ENCODE measurements around the gene PRPF40B. TPM values are rescaled to one million over a fixed set of nuclear protein-coding genes. Genes with fewer than 3 reads are reported as not detected.

PRPF40B gene
- total and polyA plus RNA-seq, 11 donors: 12.0 to 25.5 (median 20.9) TPM

DNA sequence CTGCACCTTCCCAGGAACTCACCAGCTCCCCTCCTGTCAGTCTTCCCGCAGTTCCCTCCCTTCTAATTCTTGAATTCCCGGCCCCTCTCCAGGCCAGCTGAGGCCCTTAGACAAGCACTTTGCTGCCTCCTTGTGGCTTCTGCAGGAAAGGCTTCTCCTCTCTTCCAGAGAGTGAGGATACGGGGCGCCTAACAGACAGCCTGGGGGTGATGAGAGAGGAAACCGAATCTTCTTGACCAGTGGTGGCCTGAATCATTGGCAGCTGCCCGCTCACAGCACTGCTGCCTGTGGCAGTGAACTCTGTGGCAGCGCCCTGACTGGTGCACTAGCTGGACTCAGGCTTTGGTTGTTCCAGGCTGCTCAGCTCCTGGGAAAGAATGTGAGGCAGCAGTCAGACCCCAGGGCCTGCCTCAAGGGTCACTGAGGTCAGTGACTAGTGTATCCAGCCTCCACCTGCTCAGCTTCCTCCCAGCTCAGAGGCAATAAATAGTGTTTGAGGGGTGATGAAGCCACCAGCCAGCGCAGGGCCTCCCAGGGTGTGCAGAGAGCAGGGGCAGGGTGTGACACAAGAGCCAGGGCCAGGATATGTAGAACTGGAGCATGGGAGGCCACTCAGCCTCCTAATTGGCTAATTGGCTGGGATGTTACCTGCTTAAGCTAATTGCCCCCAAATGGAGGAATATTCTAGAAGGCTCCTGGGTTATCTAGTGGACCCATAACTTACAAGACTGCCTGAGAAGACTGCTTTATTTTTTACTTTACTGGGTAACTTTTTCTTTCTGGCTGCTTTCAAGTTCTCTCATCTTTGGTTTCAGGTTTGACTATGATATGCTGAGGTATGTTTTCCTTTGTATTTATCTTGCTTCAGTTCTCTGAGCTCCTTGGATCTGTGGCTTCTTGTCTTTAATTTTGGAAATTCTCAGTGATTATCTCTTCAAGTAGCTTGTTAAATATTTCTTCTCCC lies 42.5 kb upstream of the PRPF40B start:
- intact Hi-C loops (cut with DNase I): loop anchor here in 8 of 10 donors (1.0 to 5.0 kb wide), 7 partner anchors 27 to 224 kb away; partner anchors contain the start of genes PRPF40B (in 2 of the 8) and SPATS2 (in 1 of the 8)
- H3K27ac ChIP-seq: peak overlapping the region in 9 of 12 donors; percentile 16 to 77 (median 36)
- WGBS, 4 donors: 20 to 35% (median 27%) methylated on average over 8 of the region's 8 CpGs

DNA sequence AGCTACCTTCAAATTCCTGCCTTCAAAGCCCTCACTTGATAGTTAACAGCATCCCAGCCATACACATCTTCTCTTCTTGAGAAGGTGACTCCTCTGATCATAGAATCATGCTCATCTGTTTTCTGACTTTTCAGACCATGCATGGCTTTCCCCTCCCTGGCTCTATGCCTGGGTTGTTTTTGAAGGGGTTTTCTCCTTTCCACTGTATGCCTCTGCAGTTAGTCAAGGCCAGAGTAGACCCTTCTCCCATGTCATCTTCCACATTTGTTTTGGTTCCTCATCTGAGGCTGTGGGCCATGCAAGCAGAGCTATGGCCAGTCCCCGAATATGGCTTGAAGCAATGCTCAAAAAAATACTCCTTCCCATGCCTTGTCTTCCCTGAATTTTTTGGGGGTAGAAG lies 41.2 kb upstream of the PRPF40B start:
- Histone ChIP-seq H3K4me1 (peaks cover 0 to 62% (median 30%) of the 10 kb centered on the region in 12 donors), H3K27ac (peak overlapping the region in 6 of 12 donors; percentile 3 to 77 (median 41))

More for the DNA sequence above, 42.5 kb upstream of the PRPF40B start:
- Histone ChIP-seq H3K36me3 (peaks cover 0 to 4% (median 0%) of the 10 kb centered on the region in 9 donors), H3K4me1 (peaks cover 0 to 57% (median 30%) of the 10 kb centered on the region in 12 donors), H3K9me3 (no peaks in the 10 kb centered on the region), H3K27me3 (no peaks in the 10 kb centered on the region), H3K4me3 (no peak overlapping the region)
- DNase-seq (peak in 4 of 5 donors; percentile 76 to 83 (median 80)), ATAC-seq (peak; percentile 68 to 80 (median 79))
- no peak for TF ChIP-seq POLR2A (IDR thresholded peaks at IDR 0.05)
- TF ChIP-seq, protein P1, sequence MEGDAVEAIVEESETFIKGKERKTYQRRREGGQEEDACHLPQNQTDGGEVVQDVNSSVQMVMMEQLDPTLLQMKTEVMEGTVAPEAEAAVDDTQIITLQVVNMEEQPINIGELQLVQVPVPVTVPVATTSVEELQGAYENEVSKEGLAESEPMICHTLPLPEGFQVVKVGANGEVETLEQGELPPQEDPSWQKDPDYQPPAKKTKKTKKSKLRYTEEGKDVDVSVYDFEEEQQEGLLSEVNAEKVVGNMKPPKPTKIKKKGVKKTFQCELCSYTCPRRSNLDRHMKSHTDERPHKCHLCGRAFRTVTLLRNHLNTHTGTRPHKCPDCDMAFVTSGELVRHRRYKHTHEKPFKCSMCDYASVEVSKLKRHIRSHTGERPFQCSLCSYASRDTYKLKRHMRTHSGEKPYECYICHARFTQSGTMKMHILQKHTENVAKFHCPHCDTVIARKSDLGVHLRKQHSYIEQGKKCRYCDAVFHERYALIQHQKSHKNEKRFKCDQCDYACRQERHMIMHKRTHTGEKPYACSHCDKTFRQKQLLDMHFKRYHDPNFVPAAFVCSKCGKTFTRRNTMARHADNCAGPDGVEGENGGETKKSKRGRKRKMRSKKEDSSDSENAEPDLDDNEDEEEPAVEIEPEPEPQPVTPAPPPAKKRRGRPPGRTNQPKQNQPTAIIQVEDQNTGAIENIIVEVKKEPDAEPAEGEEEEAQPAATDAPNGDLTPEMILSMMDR (IDR thresholded peaks at IDR 0.05): peak; percentile 67 to 88 (median 79)

DNA sequence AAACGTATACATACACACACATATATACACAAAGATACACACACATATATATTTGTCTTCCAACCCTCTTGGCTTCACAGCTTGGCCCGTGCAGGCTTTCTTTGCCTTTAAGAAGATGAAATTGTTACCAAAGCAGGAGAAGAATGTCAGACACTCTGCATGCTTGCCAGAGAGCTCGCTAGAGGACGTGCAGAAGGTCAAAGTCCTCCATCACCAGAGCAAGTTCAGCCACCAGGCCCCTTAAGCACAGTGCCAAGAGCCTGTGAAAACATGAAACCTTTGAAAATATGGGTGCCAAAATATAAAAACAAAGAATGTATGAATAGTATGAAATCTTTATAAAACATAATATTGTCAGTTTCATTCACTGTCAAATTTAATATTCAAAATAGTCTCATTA lies 40.5 kb upstream of the PRPF40B start:
- Histone ChIP-seq H3K27me3 (no peaks in the 10 kb centered on the region), H3K36me3 (peaks cover 0 to 3% (median 0%) of the 10 kb centered on the region in 9 donors), H3K4me1 (peaks cover 0 to 62% (median 30%) of the 10 kb centered on the region in 12 donors), H3K9me3 (no peaks in the 10 kb centered on the region), H3K4me3 (no peak overlapping the region), H3K27ac (peak overlapping the region in 10 of 12 donors; percentile 8 to 77 (median 40))
- ATAC-seq: peak; percentile 56 to 75 (median 64)
- intact Hi-C loops (cut with DNase I): loop anchor here in 8 of 10 donors (2.0 to 5.0 kb wide), 5 partner anchors 36 to 226 kb away; partner anchors contain the start of genes PRPF40B (in 3 of the 8) and SPATS2 (in 1 of the 8)
- DNase-seq: peak in 4 of 5 donors; percentile 48 to 75 (median 48)
- WGBS, 4 donors: 34 to 43% (median 38%) methylated on average over 4 of the region's 4 CpGs
- TF ChIP-seq, protein P1 (IDR thresholded peaks at IDR 0.05): no peak
- TF ChIP-seq POLR2A (IDR thresholded peaks at IDR 0.05): no peak

More for the DNA sequence above, 41.2 kb upstream of the PRPF40B start:
- DNase-seq (no peak), ATAC-seq (no peak)
- no peak for TF ChIP-seq POLR2A (IDR thresholded peaks at IDR 0.05)
- TF ChIP-seq, protein P1 (IDR thresholded peaks at IDR 0.05): no peak
- H3K4me3 ChIP-seq: no peak overlapping the region
- 83 to 100% (median 89%) methylated on average over 1 of the region's 1 CpG for WGBS, 4 donors
- H3K36me3 ChIP-seq: peaks cover 0 to 3% (median 0%) of the 10 kb centered on the region in 9 donors
- intact Hi-C loops (cut with DNase I): loop anchor here in 8 of 10 donors (2.0 to 5.0 kb wide), 5 partner anchors 35 to 225 kb away; partner anchors contain the start of genes PRPF40B (in 3 of the 8) and SPATS2 (in 1 of the 8)
- no peaks in the 10 kb centered on the region for H3K27me3 ChIP-seq
- no peaks in the 10 kb centered on the region for H3K9me3 ChIP-seq
